DOHH2 (cell line): ENCODE data around the gene RNF223.

Experiments
- EZH2phosphoT487 ChIP-seq: fragments of 200-600 bp; sonication (generic); IDR thresholded peaks from 2 replicates; pipeline ENCODE4 v1.6.1; 2017; ENCODE audit warnings: borderline replicate concordance, mild to moderate bottlenecking, antibody characterized with exemption, low read length, moderate library complexity, mixed read lengths
- TF ChIP-seq, protein P1 (sequence below): fragments of 200-600 bp; sonication (generic); IDR thresholded peaks from one replicate; pipeline ENCODE4 v1.5.1; 2014; ENCODE audit warnings: antibody characterized with exemption, mild to moderate bottlenecking, low read depth, low read length; ENCODE audit not compliant: poor library complexity, severe bottlenecking

- TF ChIP-seq, protein P1, sequence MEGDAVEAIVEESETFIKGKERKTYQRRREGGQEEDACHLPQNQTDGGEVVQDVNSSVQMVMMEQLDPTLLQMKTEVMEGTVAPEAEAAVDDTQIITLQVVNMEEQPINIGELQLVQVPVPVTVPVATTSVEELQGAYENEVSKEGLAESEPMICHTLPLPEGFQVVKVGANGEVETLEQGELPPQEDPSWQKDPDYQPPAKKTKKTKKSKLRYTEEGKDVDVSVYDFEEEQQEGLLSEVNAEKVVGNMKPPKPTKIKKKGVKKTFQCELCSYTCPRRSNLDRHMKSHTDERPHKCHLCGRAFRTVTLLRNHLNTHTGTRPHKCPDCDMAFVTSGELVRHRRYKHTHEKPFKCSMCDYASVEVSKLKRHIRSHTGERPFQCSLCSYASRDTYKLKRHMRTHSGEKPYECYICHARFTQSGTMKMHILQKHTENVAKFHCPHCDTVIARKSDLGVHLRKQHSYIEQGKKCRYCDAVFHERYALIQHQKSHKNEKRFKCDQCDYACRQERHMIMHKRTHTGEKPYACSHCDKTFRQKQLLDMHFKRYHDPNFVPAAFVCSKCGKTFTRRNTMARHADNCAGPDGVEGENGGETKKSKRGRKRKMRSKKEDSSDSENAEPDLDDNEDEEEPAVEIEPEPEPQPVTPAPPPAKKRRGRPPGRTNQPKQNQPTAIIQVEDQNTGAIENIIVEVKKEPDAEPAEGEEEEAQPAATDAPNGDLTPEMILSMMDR = no peak
- no peak for TF ChIP-seq EZH2phosphoT487
Measured at GRCh38 chr1:1037366-1038327, 36.5 kb downstream of the RNF223 start.
